CD14-positive monocyte (primary cell): ENCODE measurements around the gene RASSF1. TPM values are rescaled to one million over a fixed set of nuclear protein-coding genes. Genes with fewer than 3 reads are reported as not detected.

Experiments
- DNase-seq, 3 donors: peaks; one replicate each; pipeline ENCODE4 v3.0.0-alpha.2; 2011 to 2022
- H2AFZ ChIP-seq: 2 replicates; pipeline ENCODE4 v1.6.0; 2012; ENCODE audit warnings: mild to moderate bottlenecking, low read depth, low read length, inconsistent platforms; ENCODE audit not compliant: insufficient read depth, poor library complexity, severe bottlenecking
- H3K27ac ChIP-seq, 2 donors: 1 replicate in 1 of 2; 2 replicates in 1 of 2; pipeline ENCODE4 v1.5.1; 2012 to 2013; ENCODE audit warnings: low read length in 2 of 2, control low read depth in 1 of 2, inconsistent platforms in 1 of 2, low read depth in 1 of 2, mild to moderate bottlenecking in 1 of 2
- H3K27me3 ChIP-seq, 2 donors: one replicate each; pipeline versions ENCODE4 v1.6.0 to v1.6.1; 2011 to 2013; ENCODE audit warnings: low read length in 2 of 2; ENCODE audit not compliant: control insufficient read depth in 2 of 2, insufficient read depth in 2 of 2
- H3K36me3 ChIP-seq, 2 donors: replicated peaks in 1 of 2; 1 replicate in 1 of 2; 2 replicates in 1 of 2; pipeline versions ENCODE4 v1.5.1 to v1.6.1; 2012 to 2013; ENCODE audit warnings: low read length in 2 of 2, control low read depth in 1 of 2, inconsistent platforms in 1 of 2, mild to moderate bottlenecking in 1 of 2; ENCODE audit not compliant: insufficient read depth in 2 of 2, control insufficient read depth in 1 of 2
- H3K4me1 ChIP-seq, 2 donors: 1 replicate in 1 of 2; 2 replicates in 1 of 2; pipeline versions ENCODE4 v1.5.1 to v1.6.1; 2012 to 2013; ENCODE audit warnings: low read length in 2 of 2, control low read depth in 1 of 2, inconsistent platforms in 1 of 2, mild to moderate bottlenecking in 1 of 2, moderate library complexity in 1 of 2; ENCODE audit not compliant: insufficient read depth in 2 of 2, control insufficient read depth in 1 of 2
- H3K4me2 ChIP-seq: replicated peaks from 2 replicates; pipeline ENCODE3; 2012; ENCODE audit warnings: low read length, moderate library complexity, mild to moderate bottlenecking; ENCODE audit not compliant: poor library complexity, severe bottlenecking; ENCODE audit errors: extremely low read depth
- H3K4me3 ChIP-seq, 3 experiments: fragments of 200-600 bp in 1 of 3; sonication (generic) in 1 of 3; replicated peaks in 1 of 3; 1 replicate in 2 of 3; 2 replicates in 1 of 3; pipeline ENCODE4 v1.5.1; 2011 to 2013; ENCODE audit warnings: low read length in 3 of 3, mild to moderate bottlenecking in 3 of 3, control low read depth in 2 of 3, low read depth in 2 of 3, inconsistent platforms in 1 of 3, moderate library complexity in 1 of 3
- H3K79me2 ChIP-seq: 2 replicates; pipeline ENCODE4 v1.6.0; 2012; ENCODE audit warnings: mild to moderate bottlenecking, control low read depth, inconsistent platforms, low read length, moderate library complexity; ENCODE audit not compliant: insufficient read depth
- H3K9ac ChIP-seq: 2 replicates; pipeline ENCODE4 v1.6.0; 2017; ENCODE audit warnings: low read length, mild to moderate bottlenecking; ENCODE audit not compliant: insufficient read depth, poor library complexity, severe bottlenecking
- H3K9me3 ChIP-seq, 2 donors: replicated peaks in 1 of 2; 1 replicate in 1 of 2; 2 replicates in 1 of 2; pipeline versions ENCODE4 v1.5.1 to v1.6.1; 2012 to 2013; ENCODE audit warnings: low read length in 2 of 2, control low read depth in 1 of 2; ENCODE audit not compliant: control insufficient read depth in 1 of 2, insufficient read depth in 1 of 2
- H4K20me1 ChIP-seq: 2 replicates; pipeline ENCODE4 v1.6.0; 2012; ENCODE audit warnings: mild to moderate bottlenecking, low read length, control low read depth, moderate library complexity; ENCODE audit not compliant: insufficient read depth
- H3K27ac Mint-ChIP-seq, 7 donors: one replicate each; pipeline ENCODE4 v1.8.0; 2020; ENCODE audit warnings: mild to moderate bottlenecking in 7 of 7, mixed read lengths in 7 of 7, moderate library complexity in 6 of 7, inconsistent platforms in 2 of 7
- H3K27me3 Mint-ChIP-seq, 3 donors: one replicate each; pipeline ENCODE4 v1.8.0; 2021 to 2022; ENCODE audit warnings: low read depth in 3 of 3, mild to moderate bottlenecking in 3 of 3, mixed read lengths in 3 of 3, moderate library complexity in 3 of 3, inconsistent platforms in 1 of 3
- H3K36me3 Mint-ChIP-seq, 2 donors: one replicate each; pipeline ENCODE4 v1.8.0; 2020; ENCODE audit warnings: mixed read lengths in 2 of 2, inconsistent platforms in 1 of 2, mild to moderate bottlenecking in 1 of 2
- H3K4me1 Mint-ChIP-seq: one replicate; pipeline ENCODE4 v1.8.0; 2020; ENCODE audit warnings: mild to moderate bottlenecking, mixed read lengths
- H3K4me3 Mint-ChIP-seq, 2 donors: one replicate each; pipeline ENCODE4 v1.8.0; 2020; ENCODE audit warnings: mild to moderate bottlenecking in 2 of 2, mixed read lengths in 2 of 2, moderate library complexity in 1 of 2
- H3K9me3 Mint-ChIP-seq, 7 donors: one replicate each; pipeline ENCODE4 v1.8.0; 2020 to 2022; ENCODE audit warnings: mixed read lengths in 7 of 7, mild to moderate bottlenecking in 6 of 7, moderate library complexity in 6 of 7, inconsistent platforms in 2 of 7
- WGBS: methylation state at CpG from one replicate; pipeline ENCODE4 v1.1.5; 2013; ENCODE audit warnings: missing lambda C conversion rate; ENCODE audit not compliant: insufficient coverage; 5-methylcytosine and 5-hydroxymethylcytosine counted together
- intact Hi-C, 2 donors: fragments of 100-400 bp; cut with micrococcal nuclease; formaldehyde crosslinking; loops; one replicate each; pipeline versions ENCODE4 v1.15.0 to v1.15.1; 2023
- polyA plus RNA-seq, 3 donors: library from polyadenylated mRNA; depleted of rRNA in 1 of 3; unstranded in 2 of 3; stranded (reverse) in 1 of 3; fragments of 300-500 nt in 2 of 3; fragments of >200 nt in 1 of 3; fragmentation: Illumina TruSeq in 2 of 3; gene quantifications; 1 replicate in 2 of 3; 2 replicates in 1 of 3; pipeline ENCODE4 v1.2.3, GENCODE V29; 2012 to 2021
- TF ChIP-seq, protein P1 (sequence below): fragments of 200-600 bp; IDR thresholded peaks from one replicate; pipeline ENCODE4 v1.8.0; 2022; ENCODE audit warnings: antibody characterized with exemption, mild to moderate bottlenecking

The RASSF1 gene
- polyA plus RNA-seq, 3 donors, result 16.0 to 229 (median 24.0) TPM

DNA sequence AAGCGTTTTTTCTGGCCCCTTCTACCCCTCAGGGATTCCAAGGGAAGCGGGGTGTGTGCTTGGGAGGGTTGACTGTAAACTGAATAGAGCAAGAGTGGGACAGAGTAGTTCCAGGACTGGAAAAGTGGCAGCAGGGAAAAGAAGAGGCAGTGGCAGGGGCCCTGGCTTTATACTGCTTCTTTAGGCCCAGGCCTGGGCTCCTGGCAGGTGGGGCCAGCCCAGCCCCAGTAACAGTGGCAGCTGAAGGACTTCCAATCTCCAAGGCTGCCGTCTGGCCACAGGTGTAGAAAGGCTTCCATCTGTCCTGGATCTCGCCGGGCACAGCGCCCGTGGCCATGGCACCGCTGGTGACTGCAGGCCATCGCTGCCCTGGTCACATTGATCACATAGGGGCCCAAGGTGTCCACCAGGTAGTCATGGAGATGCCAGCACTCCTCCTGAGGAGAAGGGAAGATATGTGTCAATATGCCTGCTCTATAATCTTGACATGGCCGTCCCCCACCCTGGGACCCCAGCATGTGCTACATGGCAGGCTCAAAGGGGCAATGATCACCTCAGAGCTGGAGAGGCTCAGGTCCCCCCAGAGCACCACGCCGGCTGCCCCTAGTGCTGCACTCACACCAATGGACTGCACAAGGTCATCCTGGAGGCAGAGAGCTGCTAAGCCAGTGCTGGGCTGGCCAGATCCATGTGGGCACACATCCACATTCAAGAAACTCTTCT, 47.4 kb downstream of the RASSF1 start:
- TF ChIP-seq, protein P1, sequence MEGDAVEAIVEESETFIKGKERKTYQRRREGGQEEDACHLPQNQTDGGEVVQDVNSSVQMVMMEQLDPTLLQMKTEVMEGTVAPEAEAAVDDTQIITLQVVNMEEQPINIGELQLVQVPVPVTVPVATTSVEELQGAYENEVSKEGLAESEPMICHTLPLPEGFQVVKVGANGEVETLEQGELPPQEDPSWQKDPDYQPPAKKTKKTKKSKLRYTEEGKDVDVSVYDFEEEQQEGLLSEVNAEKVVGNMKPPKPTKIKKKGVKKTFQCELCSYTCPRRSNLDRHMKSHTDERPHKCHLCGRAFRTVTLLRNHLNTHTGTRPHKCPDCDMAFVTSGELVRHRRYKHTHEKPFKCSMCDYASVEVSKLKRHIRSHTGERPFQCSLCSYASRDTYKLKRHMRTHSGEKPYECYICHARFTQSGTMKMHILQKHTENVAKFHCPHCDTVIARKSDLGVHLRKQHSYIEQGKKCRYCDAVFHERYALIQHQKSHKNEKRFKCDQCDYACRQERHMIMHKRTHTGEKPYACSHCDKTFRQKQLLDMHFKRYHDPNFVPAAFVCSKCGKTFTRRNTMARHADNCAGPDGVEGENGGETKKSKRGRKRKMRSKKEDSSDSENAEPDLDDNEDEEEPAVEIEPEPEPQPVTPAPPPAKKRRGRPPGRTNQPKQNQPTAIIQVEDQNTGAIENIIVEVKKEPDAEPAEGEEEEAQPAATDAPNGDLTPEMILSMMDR, result no peak
- Mint-ChIP-seq H3K9me3 (no peaks in the 10 kb centered on the region), H3K36me3 (peaks cover 17 to 31% of the 10 kb centered on the region in 2 donors), H3K27ac (peak overlapping the region; percentile 87 to 98 (median 94)), H3K4me1 (peaks cover 23% of the 10 kb centered on the region), H3K4me3 (peak overlapping the region; percentile 16 to 93), H3K27me3 (no peaks in the 10 kb centered on the region)
- Histone ChIP-seq H3K4me3 (peak overlapping the region in 1 of 3 experiments; percentile 82), H2AFZ (peak overlapping the region; percentile 89), H3K27me3 (no peaks in the 10 kb centered on the region), H3K27ac (peak overlapping the region; percentile 57 to 90), H4K20me1 (no peaks in the 10 kb centered on the region), H3K4me1 (peaks cover 24 to 32% of the 10 kb centered on the region in 2 donors), H3K79me2 (peaks cover 34% of the 10 kb centered on the region), H3K36me3 (peaks cover 19 to 23% of the 10 kb centered on the region in 2 donors), H3K9me3 (no peaks in the 10 kb centered on the region), H3K9ac (peak overlapping the region; percentile 82), H3K4me2 (peak overlapping the region; percentile 91)
- peak in 1 of 3 donors; percentile 7 for DNase-seq
- WGBS, result over 99% methylated on average over 10 of the region's 12 CpGs
- intact Hi-C loops, result loop anchor here in 1 of 2 donors (2.0 kb wide), 1 partner anchor 32 kb away; no protein-coding TSS in a partner anchor

DNA sequence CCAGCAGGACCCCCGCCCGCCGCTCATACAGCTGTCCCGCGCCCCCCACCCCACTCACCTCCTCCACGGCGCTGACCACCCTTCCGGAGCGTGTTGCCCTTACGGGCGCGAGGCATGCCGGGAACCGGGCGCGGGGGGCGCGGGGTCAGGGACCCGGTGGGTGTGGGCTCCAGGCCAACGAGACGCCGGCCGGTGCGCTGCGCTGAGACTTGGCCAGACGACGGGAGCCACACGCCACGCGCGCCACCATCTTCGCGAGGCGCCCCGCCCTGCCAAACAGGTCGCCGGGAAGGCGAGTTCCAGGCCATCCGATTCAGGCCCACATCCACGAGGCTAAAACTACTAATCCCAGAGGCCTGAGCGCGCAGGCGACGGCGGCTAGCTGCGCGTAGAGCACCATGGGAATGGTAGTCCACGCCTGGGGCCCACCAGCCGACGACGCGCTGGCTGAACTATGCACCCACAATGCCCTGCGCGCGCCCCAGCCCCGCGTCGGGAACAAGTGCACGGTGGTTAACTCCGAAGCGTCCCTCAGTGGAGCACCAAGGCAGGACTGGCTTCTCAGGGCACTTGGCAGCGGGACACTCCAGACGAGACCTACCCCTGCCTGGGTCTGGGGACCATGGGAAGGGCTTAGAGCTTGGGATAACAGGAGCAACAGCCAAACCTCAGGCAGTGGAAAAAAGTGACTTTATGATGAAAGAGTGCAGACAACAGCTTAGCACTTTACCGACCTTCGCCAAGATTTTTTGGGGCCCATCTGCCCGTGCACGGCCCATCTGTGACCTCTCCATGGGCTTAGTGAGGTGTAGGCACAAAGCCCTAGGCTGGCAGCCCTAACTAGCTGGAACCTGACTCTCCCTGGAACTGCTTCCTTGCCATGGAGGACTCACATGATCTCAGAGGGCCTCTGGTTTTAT, 48.2 kb downstream of the RASSF1 start, which contains the start of gene IFRD2:
Gene IFRD2 (minus strand): TSS at position 271 of the 920 bp plus-strand sequence. CDS start 155 bp downstream, at position 116.
- Histone ChIP-seq H3K4me3 (peak within 1 kb of the TSS; percentile 65 to 82 (median 70)), H3K79me2 (peaks cover 26% of the 10 kb centered on the region), H3K9ac (peak within 1 kb of the TSS; percentile 82), H3K9me3 (no peaks in the 10 kb centered on the region), H3K4me2 (peak within 1 kb of the TSS; percentile 91), H3K4me1 (peaks cover 16 to 24% of the 10 kb centered on the region in 2 donors), H3K27ac (peak within 1 kb of the TSS; percentile 57 to 90), H3K27me3 (no peaks in the 10 kb centered on the region), H2AFZ (peak within 1 kb of the TSS; percentile 89), H3K36me3 (peaks cover 26 to 31% of the 10 kb centered on the region in 2 donors), H4K20me1 (no peaks in the 10 kb centered on the region)
- DNase-seq, result peak; percentile 96 to 98 (median 97)
- intact Hi-C loops, result loop anchor here in 1 of 2 donors (2.0 kb wide), 1 partner anchor 32 kb away; no protein-coding TSS in a partner anchor
- Mint-ChIP-seq H3K27ac (peak within 1 kb of the TSS; percentile 87 to 98 (median 94)), H3K36me3 (peaks cover 24 to 37% of the 10 kb centered on the region in 2 donors), H3K27me3 (peaks cover 0 to under 1% (median 0%) of the 10 kb centered on the region in 3 donors), H3K4me3 (peak within 1 kb of the TSS; percentile 70 to 93), H3K9me3 (no peaks in the 10 kb centered on the region), H3K4me1 (peaks cover 15% of the 10 kb centered on the region)
- TF ChIP-seq, protein P1, result no peak
- under 1% methylated on average over 64 of the region's 67 CpGs for WGBS
